GM23248 (cell line): ENCODE results near the gene TOP1. TPM values are rescaled to one million over a fixed set of nuclear protein-coding genes. Genes with fewer than 3 reads are reported as not detected.

Source experiments
- DNase-seq: peaks from one replicate; pipeline ENCODE4 v3.0.0-alpha.2; 2015
- H2AFZ ChIP-seq: fragments of 200-600 bp; sonication (generic); 2 replicates; pipeline ENCODE4 v1.6.1; 2016; ENCODE audit warnings: antibody characterized with exemption
- H3F3A ChIP-seq: fragments of 200-600 bp; sonication (generic); 2 replicates; pipeline ENCODE4 v1.6.1; 2016; ENCODE audit warnings: mild to moderate bottlenecking, antibody characterized with exemption, mixed run types; ENCODE audit not compliant: insufficient read depth
- H3K27ac ChIP-seq: fragments of 200-600 bp; sonication (generic); 2 replicates; pipeline ENCODE4 v1.5.1; 2016; ENCODE audit warnings: mild to moderate bottlenecking
- H3K27me3 ChIP-seq: fragments of 200-600 bp; sonication (generic); replicated peaks from 2 replicates; pipeline ENCODE4 v1.6.1; 2016; ENCODE audit warnings: mild to moderate bottlenecking; ENCODE audit not compliant: insufficient read depth
- H3K36me3 ChIP-seq: fragments of 200-600 bp; sonication (generic); 2 replicates; pipeline ENCODE4 v1.6.1; 2016; ENCODE audit warnings: low read depth, mild to moderate bottlenecking
- H3K4me1 ChIP-seq: fragments of 200-600 bp; sonication (generic); 2 replicates; pipeline ENCODE4 v1.6.1; 2016; ENCODE audit warnings: mild to moderate bottlenecking; ENCODE audit not compliant: insufficient read depth
- H3K4me2 ChIP-seq: fragments of 200-600 bp; sonication (generic); one replicate; pipeline ENCODE4 v1.6.1; 2016; ENCODE audit warnings: mild to moderate bottlenecking; ENCODE audit not compliant: unreplicated experiment
- H3K4me3 ChIP-seq: fragments of 200-600 bp; sonication (generic); 2 replicates; pipeline ENCODE4 v1.5.1; 2016; ENCODE audit warnings: mild to moderate bottlenecking
- H3K79me2 ChIP-seq: fragments of 200-600 bp; sonication (generic); 2 replicates; pipeline ENCODE4 v1.6.1; 2016; ENCODE audit warnings: mild to moderate bottlenecking; ENCODE audit not compliant: insufficient read depth
- H3K9ac ChIP-seq: fragments of 200-600 bp; sonication (generic); 2 replicates; pipeline ENCODE4 v1.6.1; 2016; ENCODE audit warnings: mild to moderate bottlenecking
- H3K9me2 ChIP-seq: fragments of 200-600 bp; sonication (generic); 2 replicates; pipeline ENCODE4 v1.6.1; 2016; ENCODE audit warnings: mixed run types, mild to moderate bottlenecking, moderate library complexity; ENCODE audit not compliant: insufficient read depth
- H3K9me3 ChIP-seq: fragments of 200-600 bp; sonication (generic); one replicate; pipeline ENCODE4 v1.6.1; 2017; ENCODE audit warnings: low read depth
- H4K20me1 ChIP-seq: fragments of 200-600 bp; sonication (generic); 2 replicates; pipeline ENCODE4 v1.6.0; 2016; ENCODE audit not compliant: insufficient read depth
- EZH2 ChIP-seq: fragments of 200-600 bp; sonication (generic); IDR thresholded peaks from 2 replicates; pipeline ENCODE4 v1.6.1; 2018; ENCODE audit warnings: antibody characterized with exemption, mild to moderate bottlenecking; ENCODE audit not compliant: insufficient read depth, poor library complexity, severe bottlenecking
- EZH2phosphoT487 ChIP-seq: fragments of 200-600 bp; sonication (generic); IDR thresholded peaks from 2 replicates; pipeline ENCODE4 v1.6.1; 2018; ENCODE audit warnings: antibody characterized with exemption, moderate library complexity, mild to moderate bottlenecking, low read depth; ENCODE audit not compliant: insufficient read depth
- WGBS, 2 experiments: methylation state at CpG; one replicate each; pipeline ENCODE4 v1.1.6; 2015 to 2017; ENCODE audit warnings: low lambda C conversion rate in 2 of 2, low coverage in 1 of 2; ENCODE audit errors: missing lambda C conversion rate in 2 of 2; 5-methylcytosine and 5-hydroxymethylcytosine counted together
- in situ Hi-C: fragments of 300-500 bp; cut with MboI; formaldehyde crosslinking; loops from 2 replicates; pipeline ENCODE4 v1.15.0; 2020
- polyA plus RNA-seq: library from polyadenylated mRNA; unstranded; fragments of >200 nt; fragmentation: Nextera tagmentation; extraction: Ambion mirVana; gene quantifications from 2 replicates; pipeline ENCODE4 v1.2.1, GENCODE V29; 2016
- total RNA-seq: library from RNA; depleted of rRNA; stranded (reverse); fragments of >200 nt; shearing (Covaris generic); gene quantifications from 2 replicates; pipeline ENCODE4 v1.2.3, GENCODE V29; 2014

Gene TOP1
- total and polyA plus RNA-seq, 2 experiments from 2014 or later, result 9.0 to 17.9 TPM

DNA sequence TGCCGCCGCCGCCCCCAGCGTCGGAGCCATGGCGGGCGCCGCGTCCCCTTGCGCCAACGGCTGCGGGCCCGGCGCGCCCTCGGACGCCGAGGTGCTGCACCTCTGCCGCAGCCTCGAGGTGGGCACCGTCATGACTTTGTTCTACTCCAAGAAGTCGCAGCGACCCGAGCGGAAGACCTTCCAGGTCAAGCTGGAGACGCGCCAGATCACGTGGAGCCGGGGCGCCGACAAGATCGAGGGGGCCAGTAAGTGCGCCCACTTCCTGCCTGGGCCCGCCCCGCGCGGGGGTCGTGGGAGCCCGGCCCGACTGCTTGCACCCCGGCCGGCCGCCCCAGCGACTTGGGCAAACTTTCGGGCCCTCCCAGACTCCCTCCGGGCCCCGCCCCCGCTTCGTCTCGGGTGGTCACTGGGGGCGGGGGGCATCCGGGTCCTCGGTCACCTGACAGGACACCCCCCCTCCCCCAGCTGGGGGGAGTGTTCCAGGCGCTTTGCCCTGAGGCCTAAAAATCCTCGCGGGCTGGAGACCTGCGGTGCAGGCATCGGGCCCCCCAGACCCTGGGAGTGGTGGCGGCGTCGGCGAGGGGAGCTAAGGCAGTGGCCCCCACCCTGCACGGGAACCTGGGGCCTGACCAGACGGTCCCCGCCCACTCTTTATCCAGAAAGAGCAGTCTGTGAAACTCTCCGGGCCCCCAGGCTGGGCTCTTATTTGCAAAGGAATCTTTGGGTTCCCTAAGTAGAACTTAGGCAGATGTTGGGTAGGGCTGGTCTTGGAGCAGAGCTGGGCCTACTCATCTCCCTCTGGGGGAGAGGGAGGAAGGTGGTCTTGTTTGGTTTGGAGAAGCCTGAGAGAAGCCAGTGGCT, 109.2 kb downstream of the TOP1 start:
- peak overlapping the region; percentile 80 for H3K4me3 ChIP-seq
- H3K4me2 ChIP-seq, result peak overlapping the region; percentile 88
- H3K36me3 ChIP-seq, result no peaks in the 10 kb centered on the region
- WGBS, 2 experiments, result 1% methylated on average over 49 to 62 of the region's 66 CpGs
- peak overlapping the region; percentile 58 for H3K27ac ChIP-seq
- H3F3A ChIP-seq, result no peaks in the 10 kb centered on the region
- no peaks in the 10 kb centered on the region for H3K9me3 ChIP-seq
- peaks cover 14% of the 10 kb centered on the region; the same call in 1 of the 2 replicates for H3K4me1 ChIP-seq
- peaks cover 54% of the 10 kb centered on the region for H3K79me2 ChIP-seq
- H3K27me3 ChIP-seq, result no peaks in the 10 kb centered on the region
- peak overlapping the region; percentile 86 for H3K9ac ChIP-seq
- H2AFZ ChIP-seq, result peak overlapping the region; percentile 72
- no peaks in the 10 kb centered on the region for H4K20me1 ChIP-seq
- DNase-seq, result peak; percentile 73
- H3K9me2 ChIP-seq, result no peaks in the 10 kb centered on the region
- TF ChIP-seq EZH2phosphoT487 (no peak), EZH2 (no peak)
- in situ Hi-C loops, result no loop called here

DNA sequence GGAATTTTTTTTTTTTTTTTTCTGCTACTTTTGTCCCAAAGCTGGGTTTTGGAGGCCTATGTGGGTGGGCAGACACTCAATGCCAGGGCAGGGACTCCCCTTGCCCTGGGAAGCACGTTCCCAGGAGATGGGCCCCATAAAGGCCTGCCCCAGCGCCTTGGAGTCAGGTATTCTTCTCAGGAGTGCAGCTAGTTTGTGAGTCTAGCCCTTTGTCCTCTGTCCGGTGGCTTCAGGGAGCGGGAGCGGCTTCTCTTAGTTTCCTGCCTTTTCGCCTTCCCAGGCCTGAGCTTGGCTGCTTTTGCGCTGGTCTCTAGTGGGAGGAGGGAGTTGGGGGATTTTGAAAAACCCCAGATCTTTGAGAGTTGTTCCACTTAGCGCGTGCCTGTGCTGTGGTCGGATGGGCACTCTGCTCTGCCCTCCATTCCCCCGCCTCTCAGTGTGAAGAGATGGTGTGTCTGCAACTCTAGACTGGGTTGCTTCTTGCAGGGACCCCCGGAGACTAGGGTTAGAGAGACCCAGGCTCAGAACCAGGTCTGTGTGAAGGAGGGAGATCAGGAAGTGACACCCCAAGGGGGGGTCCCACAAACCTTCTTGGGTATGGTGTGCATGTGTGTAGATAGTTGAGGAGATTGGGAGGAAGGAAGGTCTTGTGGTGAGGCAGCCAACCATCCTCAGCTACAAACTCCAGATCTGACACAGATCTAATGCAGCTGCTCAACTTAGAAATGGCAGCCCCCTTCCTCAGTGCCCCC, 110.0 kb downstream of the TOP1 start:
- TF ChIP-seq EZH2phosphoT487, result no peak
- no peak for TF ChIP-seq EZH2
- in situ Hi-C loops, result no loop called here
- no peaks in the 10 kb centered on the region for H4K20me1 ChIP-seq
- 14% methylated on average over 12 of the region's 12 CpGs for WGBS, 2 experiments
- H3F3A ChIP-seq, result no peaks in the 10 kb centered on the region
- peak overlapping the region; percentile 72 for H2AFZ ChIP-seq
- H3K36me3 ChIP-seq, result no peaks in the 10 kb centered on the region
- no peaks in the 10 kb centered on the region for H3K9me2 ChIP-seq
- peak overlapping the region; percentile 88 for H3K4me2 ChIP-seq
- DNase-seq, result peak; percentile 51
- H3K79me2 ChIP-seq, result peaks cover 61% of the 10 kb centered on the region
- H3K4me3 ChIP-seq, result peak overlapping the region; percentile 80
- H3K27ac ChIP-seq, result peak overlapping the region; percentile 58
- peaks cover 14% of the 10 kb centered on the region; the same call in 1 of the 2 replicates for H3K4me1 ChIP-seq
- H3K9ac ChIP-seq, result peak overlapping the region; percentile 86
- H3K27me3 ChIP-seq, result no peaks in the 10 kb centered on the region
- H3K9me3 ChIP-seq, result no peaks in the 10 kb centered on the region

DNA sequence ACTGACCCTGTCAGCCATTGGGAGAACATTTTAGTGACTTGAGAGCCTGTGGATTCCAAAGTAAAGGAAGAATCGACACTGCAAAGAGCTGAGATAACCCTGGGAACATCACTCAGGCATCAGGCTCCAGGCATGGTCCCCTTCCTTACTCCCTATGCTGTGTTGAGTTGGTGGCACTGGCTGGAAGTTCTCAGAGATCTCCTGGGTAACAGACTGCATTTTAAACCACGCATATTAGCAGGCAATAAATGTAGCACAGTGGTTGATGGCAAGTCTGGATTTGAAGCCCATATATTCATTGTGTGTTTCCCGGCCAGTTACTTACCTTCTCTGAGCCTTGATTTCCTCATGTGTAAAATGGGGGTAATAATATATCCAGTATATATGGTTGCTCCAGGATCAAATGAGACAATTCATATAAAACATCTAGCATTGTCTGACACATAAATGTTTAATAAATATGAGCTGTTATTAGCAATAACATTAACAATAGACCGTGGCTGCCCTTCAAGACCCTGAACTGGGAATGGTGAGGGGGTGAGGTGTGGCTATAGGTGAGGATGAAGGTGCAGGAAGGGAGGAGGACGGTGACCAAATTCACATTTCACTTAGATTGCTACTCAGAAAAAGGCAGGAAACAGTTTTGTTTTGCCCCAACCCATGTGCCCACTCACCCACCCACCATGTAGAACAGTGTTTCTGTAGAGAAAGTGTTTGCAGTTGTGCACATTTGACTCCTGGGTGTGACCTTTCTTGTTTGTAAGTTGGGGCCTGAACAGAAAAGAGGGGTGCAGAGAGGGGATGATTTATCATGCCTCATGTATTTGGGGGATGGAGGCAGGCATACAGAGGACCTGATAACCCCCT, 110.8 kb downstream of the TOP1 start:
- TF ChIP-seq EZH2phosphoT487 (no peak), EZH2 (no peak)
- Histone ChIP-seq H3K4me3 (peak overlapping the region; percentile 80), H4K20me1 (no peaks in the 10 kb centered on the region), H3K4me2 (peak overlapping the region; percentile 88), H3K4me1 (peaks cover 14% of the 10 kb centered on the region; the same call in 1 of the 2 replicates), H3K9me2 (no peaks in the 10 kb centered on the region), H3K27ac (no peak overlapping the region), H3F3A (no peaks in the 10 kb centered on the region), H3K27me3 (no peaks in the 10 kb centered on the region), H3K79me2 (peaks cover 69% of the 10 kb centered on the region), H3K9me3 (no peaks in the 10 kb centered on the region), H3K36me3 (no peaks in the 10 kb centered on the region), H2AFZ (no peak overlapping the region), H3K9ac (peak overlapping the region; percentile 86)
- DNase-seq, result no peak
- WGBS, 2 experiments, result 65 to 66% methylated on average over 5 of the region's 5 CpGs
- in situ Hi-C loops, result no loop called here
